ENCODE results near the gene AMHR2.
"Not testable (repeated sequence)": the region's sequence is repeated elsewhere in the genome, so short reads cannot be mapped to it uniquely, and the experiment has no call there.

AMHR2 gene

DNA sequence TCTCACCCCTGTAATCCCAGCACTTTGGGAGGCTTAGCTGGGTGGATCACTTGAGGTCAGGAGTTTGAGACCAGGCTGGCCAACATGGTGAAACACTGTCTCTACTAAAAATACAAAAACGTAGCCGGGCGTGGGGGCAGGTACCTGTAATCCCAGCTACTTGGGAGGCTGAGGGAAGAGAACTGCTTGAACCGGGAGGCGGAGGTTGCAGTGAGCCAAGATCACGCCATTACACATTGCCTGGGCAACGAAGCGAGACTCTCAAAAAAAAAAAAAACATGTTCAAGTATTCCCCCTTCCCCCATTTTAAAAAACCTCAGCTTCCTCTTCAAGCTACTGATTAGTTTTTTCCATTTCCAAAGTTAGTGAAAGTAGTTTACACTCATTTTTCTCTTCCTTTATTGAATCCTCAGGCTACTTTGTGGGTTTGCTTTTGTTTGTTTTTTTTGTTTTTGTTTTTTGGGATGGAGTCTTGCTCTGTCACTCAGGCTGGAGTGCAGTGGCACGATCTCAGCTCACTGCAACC lies 6.3 kb upstream of the AMHR2 start:
- H3K56ac ChIP-seq (ENCODE audit: low read length); H3K79me2 ChIP-seq (ENCODE audit: control insufficient read depth, insufficient read depth, low read length); H2BK5ac ChIP-seq (ENCODE audit: low read length); H2BK15ac ChIP-seq (replicated peaks; ENCODE audit: low read depth); H3K23ac ChIP-seq (ENCODE audit: low read length); H3K18ac ChIP-seq (ENCODE audit: low read length); H3K9ac ChIP-seq (ENCODE audit: low read length); H3K36me3 ChIP-seq (ENCODE audit: control insufficient read depth, insufficient read depth, low read length); H4K5ac ChIP-seq (ENCODE audit: low read length); H3K27me3 ChIP-seq (ENCODE audit: insufficient read depth, low read length, poor library complexity); H3K4ac ChIP-seq (ENCODE audit: low read depth, low read length); H3K4me1 ChIP-seq (ENCODE audit: control insufficient read depth, low read depth, low read length); H4K8ac ChIP-seq (ENCODE audit: low read depth, low read length); H3K27ac ChIP-seq (ENCODE audit: low read depth, low read length); H2AK5ac ChIP-seq (ENCODE audit: low read length); H2BK120ac ChIP-seq (ENCODE audit: low read depth, low read length); H3K4me2 ChIP-seq (ENCODE audit: low read length); DNase-seq; H3K79me1 ChIP-seq (ENCODE audit: low read length); H3K4me3 ChIP-seq (ENCODE audit: low read length): not testable (repeated sequence)
- WGBS (ENCODE audit: extremely low coverage, insufficient coverage, low lambda C conversion rate), result no CpG with 5 or more reads among the region's 9 CpGs

DNA sequence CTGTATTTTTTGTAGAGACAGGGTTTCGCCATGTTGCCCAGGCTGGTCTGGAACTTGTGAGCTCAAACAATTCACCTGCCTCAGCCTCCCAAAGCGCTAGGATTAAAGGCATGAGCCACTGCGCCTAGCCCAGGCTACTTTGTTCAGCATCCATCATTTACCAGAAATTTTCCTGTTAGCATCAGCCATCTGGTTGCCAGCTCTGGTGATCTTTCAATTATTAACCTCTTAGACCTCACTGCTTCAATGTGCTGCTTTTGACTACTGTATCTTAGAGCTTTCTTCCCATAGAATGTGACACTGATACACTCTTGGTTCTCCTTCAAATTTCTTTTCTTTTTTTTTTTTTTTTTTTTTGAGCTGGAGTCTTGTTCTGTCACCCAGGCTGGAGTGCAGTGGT lies 5.4 kb upstream of the AMHR2 start:
- H2BK120ac ChIP-seq (ENCODE audit: low read depth, low read length), result no peak overlapping the region
- no peak overlapping the region for H3K27ac ChIP-seq (ENCODE audit: low read depth, low read length)
- no peaks in the 10 kb centered on the region for H3K27me3 ChIP-seq (ENCODE audit: insufficient read depth, low read length, poor library complexity)
- H3K4ac ChIP-seq (ENCODE audit: low read depth, low read length), result no peak overlapping the region
- H3K56ac ChIP-seq (ENCODE audit: low read length), result no peak overlapping the region
- no peaks in the 10 kb centered on the region for H3K36me3 ChIP-seq (ENCODE audit: control insufficient read depth, insufficient read depth, low read length)
- no peak overlapping the region for H3K9ac ChIP-seq (ENCODE audit: low read length)
- H3K79me1 ChIP-seq (ENCODE audit: low read length), result no peaks in the 10 kb centered on the region
- no peaks in the 10 kb centered on the region for H3K79me2 ChIP-seq (ENCODE audit: control insufficient read depth, insufficient read depth, low read length)
- no peak overlapping the region for H2BK5ac ChIP-seq (ENCODE audit: low read length)
- no peak overlapping the region for H3K4me3 ChIP-seq (ENCODE audit: low read length)
- H4K8ac ChIP-seq (ENCODE audit: low read depth, low read length), result no peak overlapping the region
- WGBS (ENCODE audit: extremely low coverage, insufficient coverage, low lambda C conversion rate), result no CpG with 5 or more reads among the region's 3 CpGs
- no peak overlapping the region for H3K23ac ChIP-seq (ENCODE audit: low read length)
- no peak overlapping the region for H3K4me2 ChIP-seq (ENCODE audit: low read length)
- peaks cover 9% of the 10 kb centered on the region for H3K4me1 ChIP-seq (ENCODE audit: control insufficient read depth, low read depth, low read length)
- H4K5ac ChIP-seq (ENCODE audit: low read length), result no peak overlapping the region
- no peak overlapping the region for H3K18ac ChIP-seq (ENCODE audit: low read length)
- H2AK5ac ChIP-seq (ENCODE audit: low read length), result no peak overlapping the region
- no peak for DNase-seq
- H2BK15ac ChIP-seq (replicated peaks; ENCODE audit: low read depth), result no peak overlapping the region

DNA sequence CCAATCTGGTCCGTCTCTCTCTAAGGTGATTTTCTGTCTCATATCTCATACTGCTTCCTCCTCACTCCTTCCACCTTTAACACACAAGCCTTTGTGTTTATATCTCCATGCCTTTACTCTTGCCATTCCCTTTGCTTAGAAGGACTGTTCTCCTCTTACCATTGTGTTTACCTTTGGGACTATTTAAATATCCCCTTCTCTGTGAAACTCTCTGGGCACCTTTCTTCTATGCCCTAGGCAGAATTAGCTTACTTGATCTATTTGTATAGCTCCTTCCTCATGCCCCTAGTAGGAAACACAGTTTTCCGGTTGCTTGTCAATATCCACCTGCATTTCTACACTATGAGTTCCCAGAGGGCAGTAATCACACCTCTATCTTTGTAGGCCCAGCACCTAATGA lies 3.9 kb upstream of the AMHR2 start:
- WGBS (ENCODE audit: extremely low coverage, insufficient coverage, low lambda C conversion rate), result no CpG with 5 or more reads among the region's 2 CpGs
- no peak for DNase-seq

DNA sequence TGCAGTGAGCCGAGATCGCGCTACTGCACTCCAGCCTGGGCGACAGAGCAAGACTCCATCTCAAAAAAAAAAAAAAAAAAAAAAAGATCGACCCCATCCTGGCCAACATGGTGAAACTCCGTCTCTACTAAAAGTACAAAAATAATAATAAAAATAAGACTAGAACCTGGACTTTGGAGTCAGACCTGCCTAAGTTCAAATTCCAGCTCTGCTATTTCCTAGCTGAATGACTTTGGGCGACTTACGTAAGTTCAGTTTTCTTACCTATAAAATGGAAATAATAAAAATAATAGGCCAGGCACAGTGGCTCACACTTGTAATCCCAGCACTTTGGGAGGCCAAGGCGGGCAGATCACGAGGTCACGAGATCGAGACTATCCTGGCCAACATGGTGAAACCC lies 1.4 kb upstream of the AMHR2 start:
- H3K4me3 ChIP-seq (ENCODE audit: low read length); H3K4me1 ChIP-seq (ENCODE audit: control insufficient read depth, low read depth, low read length); H2AK5ac ChIP-seq (ENCODE audit: low read length); H3K18ac ChIP-seq (ENCODE audit: low read length); H2BK15ac ChIP-seq (replicated peaks; ENCODE audit: low read depth); DNase-seq; H2BK120ac ChIP-seq (ENCODE audit: low read depth, low read length); H3K79me2 ChIP-seq (ENCODE audit: control insufficient read depth, insufficient read depth, low read length); H3K23ac ChIP-seq (ENCODE audit: low read length); H3K36me3 ChIP-seq (ENCODE audit: control insufficient read depth, insufficient read depth, low read length); H4K5ac ChIP-seq (ENCODE audit: low read length); H3K27ac ChIP-seq (ENCODE audit: low read depth, low read length); H3K27me3 ChIP-seq (ENCODE audit: insufficient read depth, low read length, poor library complexity); H3K4me2 ChIP-seq (ENCODE audit: low read length); H2BK5ac ChIP-seq (ENCODE audit: low read length); H3K9ac ChIP-seq (ENCODE audit: low read length); H4K8ac ChIP-seq (ENCODE audit: low read depth, low read length); H3K56ac ChIP-seq (ENCODE audit: low read length); H3K4ac ChIP-seq (ENCODE audit: low read depth, low read length); H3K79me1 ChIP-seq (ENCODE audit: low read length): not testable (repeated sequence)
- no CpG with 5 or more reads among the region's 12 CpGs for WGBS (ENCODE audit: extremely low coverage, insufficient coverage, low lambda C conversion rate)

More for the DNA sequence above, 3.9 kb upstream of the AMHR2 start:
- H3K27me3 ChIP-seq (ENCODE audit: insufficient read depth, low read length, poor library complexity), result no peaks in the 10 kb centered on the region
- no peak overlapping the region for H3K4me2 ChIP-seq (ENCODE audit: low read length)
- H2BK120ac ChIP-seq (ENCODE audit: low read depth, low read length), result no peak overlapping the region
- H3K79me2 ChIP-seq (ENCODE audit: control insufficient read depth, insufficient read depth, low read length), result no peaks in the 10 kb centered on the region
- H4K8ac ChIP-seq (ENCODE audit: low read depth, low read length), result no peak overlapping the region
- no peaks in the 10 kb centered on the region for H3K36me3 ChIP-seq (ENCODE audit: control insufficient read depth, insufficient read depth, low read length)
- H3K56ac ChIP-seq (ENCODE audit: low read length), result peak overlapping the region; percentile 25
- H3K23ac ChIP-seq (ENCODE audit: low read length), result no peak overlapping the region
- peaks cover 10% of the 10 kb centered on the region for H3K4me1 ChIP-seq (ENCODE audit: control insufficient read depth, low read depth, low read length)
- H3K4ac ChIP-seq (ENCODE audit: low read depth, low read length), result no peak overlapping the region
- no peak overlapping the region for H2BK5ac ChIP-seq (ENCODE audit: low read length)
- no peak overlapping the region for H2AK5ac ChIP-seq (ENCODE audit: low read length)
- H3K18ac ChIP-seq (ENCODE audit: low read length), result no peak overlapping the region
- H2BK15ac ChIP-seq (replicated peaks; ENCODE audit: low read depth), result no peak overlapping the region
- no peak overlapping the region for H3K4me3 ChIP-seq (ENCODE audit: low read length)
- no peak overlapping the region for H3K9ac ChIP-seq (ENCODE audit: low read length)
- no peaks in the 10 kb centered on the region for H3K79me1 ChIP-seq (ENCODE audit: low read length)
- peak overlapping the region; percentile 32 for H3K27ac ChIP-seq (ENCODE audit: low read depth, low read length)
- H4K5ac ChIP-seq (ENCODE audit: low read length), result no peak overlapping the region

DNA sequence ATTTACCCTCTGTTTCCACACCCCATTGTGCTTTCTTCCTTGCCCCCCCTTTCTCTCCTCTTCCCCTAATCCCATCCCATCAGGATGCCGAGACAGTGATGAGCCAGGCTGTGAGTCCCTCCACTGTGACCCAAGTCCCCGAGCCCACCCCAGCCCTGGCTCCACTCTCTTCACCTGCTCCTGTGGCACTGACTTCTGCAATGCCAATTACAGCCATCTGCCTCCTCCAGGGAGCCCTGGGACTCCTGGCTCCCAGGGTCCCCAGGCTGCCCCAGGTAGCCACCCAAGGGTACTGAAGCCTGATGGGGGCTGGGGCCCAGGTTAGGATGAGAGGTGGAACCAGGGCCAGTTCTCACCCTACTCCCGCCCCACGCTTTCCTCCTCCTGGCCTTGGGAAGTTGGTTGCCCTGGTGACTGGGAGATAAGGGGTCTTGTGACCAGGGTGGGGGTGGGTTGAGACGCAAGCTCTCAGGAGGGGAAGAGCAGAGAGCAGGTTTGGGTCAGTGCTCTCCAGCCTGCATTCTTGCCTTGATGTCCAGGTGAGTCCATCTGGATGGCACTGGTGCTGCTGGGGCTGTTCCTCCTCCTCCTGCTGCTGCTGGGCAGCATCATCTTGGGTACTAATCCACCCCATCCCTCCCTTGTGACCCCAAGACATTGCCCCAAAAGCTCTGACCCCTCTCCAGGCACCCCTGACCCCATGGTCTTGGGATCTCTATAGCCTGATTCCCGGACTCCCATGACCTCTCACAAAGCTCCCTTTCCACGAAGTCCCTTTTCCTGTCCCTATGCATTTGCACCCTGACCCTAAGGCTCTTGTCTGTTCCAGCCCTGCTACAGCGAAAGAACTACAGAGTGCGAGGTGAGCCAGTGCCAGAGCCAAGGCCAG lies 1.2 kb downstream of the AMHR2 start:
- Histone ChIP-seq H2BK15ac (replicated peaks; ENCODE audit: low read depth) (no peak overlapping the region), H3K18ac (ENCODE audit: low read length) (no peak overlapping the region), H2BK120ac (ENCODE audit: low read depth, low read length) (no peak overlapping the region), H3K23ac (ENCODE audit: low read length) (no peak overlapping the region), H3K27ac (ENCODE audit: low read depth, low read length) (no peak overlapping the region), H3K4ac (ENCODE audit: low read depth, low read length) (no peak overlapping the region), H3K56ac (ENCODE audit: low read length) (peak overlapping the region; percentile 42), H3K9ac (ENCODE audit: low read length) (peak overlapping the region; percentile 20), H3K36me3 (ENCODE audit: control insufficient read depth, insufficient read depth, low read length) (no peaks in the 10 kb centered on the region), H3K79me1 (ENCODE audit: low read length) (no peaks in the 10 kb centered on the region), H3K79me2 (ENCODE audit: control insufficient read depth, insufficient read depth, low read length) (no peaks in the 10 kb centered on the region), H3K4me2 (ENCODE audit: low read length) (no peak overlapping the region), H4K5ac (ENCODE audit: low read length) (no peak overlapping the region), H3K4me1 (ENCODE audit: control insufficient read depth, low read depth, low read length) (peaks cover 9% of the 10 kb centered on the region), H2AK5ac (ENCODE audit: low read length) (peak overlapping the region; percentile 27), H3K4me3 (ENCODE audit: low read length) (no peak overlapping the region), H4K8ac (ENCODE audit: low read depth, low read length) (no peak overlapping the region), H3K27me3 (ENCODE audit: insufficient read depth, low read length, poor library complexity) (no peaks in the 10 kb centered on the region), H2BK5ac (ENCODE audit: low read length) (no peak overlapping the region)
- WGBS (ENCODE audit: extremely low coverage, insufficient coverage, low lambda C conversion rate), result no CpG with 5 or more reads among the region's 9 CpGs
- DNase-seq, result peak; percentile 80

Data from mesendoderm (in vitro differentiated cells).